Small intestine (tissue), 4 donors: ENCODE results near the gene CDK14. TPM values are rescaled to one million over a fixed set of nuclear protein-coding genes. Genes with fewer than 3 reads are reported as not detected.

Source experiments
- polyA plus RNA-seq, 4 donors: library from polyadenylated mRNA; stranded (reverse) in 3 of 4; unstranded in 1 of 4; fragments of 200-250 nt in 3 of 4; fragments of 120-200 nt in 1 of 4; gene quantifications; one replicate each; pipeline versions ENCODE4 v1.2.1 to v1.2.3, GENCODE V29; 2013
- donor health status: healthy with polysubstance abuse.
- donor health status: Bipolar disorder and iron deficiency.
- donor health status: healthy.

CDK14 gene
- polyA plus RNA-seq, 4 donors: 1.1 to 6.3 (median 2.0) TPM; not detected in 1

Other genes starting within 250 kb of the CDK14 start
- gene GTPBP10, start 249.6 kb upstream of the CDK14 start, polyA plus RNA-seq: 10 to 100 TPM in 2 of 4 donors, 1 to 10 TPM in 2; 5.4 to 21.6 (median 11.1) TPM
- gene CLDN12, start 192.9 kb upstream of the CDK14 start, polyA plus RNA-seq: 10 to 100 TPM in 3 of 4 donors, 1 to 10 TPM in 1; 9.7 to 39.9 (median 22.0) TPM
- gene PTTG1IP2, start 126.7 kb upstream of the CDK14 start, polyA plus RNA-seq: not detected